K562 (cell line): ENCODE results near the gene CEP68. TPM values are rescaled to one million over a fixed set of nuclear protein-coding genes. Genes with fewer than 3 reads are reported as not detected.

Source experiments
- CREB1 ChIP-seq, 2 experiments: sonication (generic) in 1 of 2; formaldehyde crosslinking in 1 of 2; IDR thresholded peaks; 2 replicates each; pipeline versions ENCODE4 v1.6.1 to v1.8.0; 2012 to 2022; ENCODE audit warnings: inconsistent platforms in 1 of 2, mild to moderate bottlenecking in 1 of 2, missing genetic modification reagents in 1 of 2, moderate library complexity in 1 of 2
- KDM4B ChIP-seq, 2 experiments: fragments of 450-650 bp in 1 of 2; sonication (generic) in 1 of 2; IDR thresholded peaks; 2 replicates each; pipeline ENCODE4 v1.6.1; 2016 to 2017; ENCODE audit warnings: borderline replicate concordance in 2 of 2, antibody characterized with exemption in 1 of 2, low read depth in 1 of 2, mild to moderate bottlenecking in 1 of 2
- NKRF ChIP-seq: fragments of 450-650 bp; IDR thresholded peaks from 2 replicates; pipeline ENCODE4 v1.6.1; 2016; ENCODE audit warnings: borderline replicate concordance
- PHF8 ChIP-seq: fragments of 200-600 bp; sonication (generic); IDR thresholded peaks from 2 replicates; pipeline ENCODE4 v1.6.1; 2012; ENCODE audit warnings: mixed run types, mild to moderate bottlenecking, inconsistent platforms, low read length, moderate library complexity, borderline replicate concordance
- REST ChIP-seq, 2 experiments: fragments of 450-650 bp; formaldehyde crosslinking in 1 of 2; IDR thresholded peaks; 2 replicates each; pipeline versions ENCODE4 v1.4.0 to v1.6.1; 2014 to 2020; ENCODE audit warnings: mild to moderate bottlenecking in 2 of 2, borderline replicate concordance in 1 of 2, low read depth in 1 of 2
- SPI1 ChIP-seq: IDR thresholded peaks from 2 replicates; pipeline ENCODE4 v1.6.1; 2011; ENCODE audit warnings: low read depth, low read length, control low read depth, borderline replicate concordance
- TBP ChIP-seq: optimal IDR thresholded peaks from 2 replicates; pipeline ENCODE3; 2011; ENCODE audit warnings: low read depth, low read length, improper control_type of control experiment
- ZFP1 ChIP-seq: fragments of 450-650 bp; formaldehyde crosslinking; IDR thresholded peaks from 2 replicates; pipeline ENCODE4 v1.4.0; 2020; ENCODE audit warnings: mild to moderate bottlenecking, mixed read lengths
- ZNF592 ChIP-seq: fragments of 450-650 bp; IDR thresholded peaks from 2 replicates; pipeline ENCODE4 v1.6.1; 2017; ENCODE audit warnings: antibody characterized with exemption, mild to moderate bottlenecking
- polyA plus RNA-seq, 8 experiments: library from polyadenylated mRNA; depleted of rRNA in 4 of 8; stranded (reverse) in 5 of 8; unstranded in 3 of 8; fragments of >200 nt; fragmentation: Nextera tagmentation in 2 of 8; fragmentation: Illumina TruSeq in 1 of 8; extraction: Ambion mirVana in 2 of 8; extraction: Trizol in 1 of 8; gene quantifications; 2 replicates each; pipeline versions ENCODE4 v1.2.1 to v1.2.3, GENCODE V29; 2011 to 2014; ENCODE audit warnings: inconsistent platforms in 1 of 8, missing spikeins in 1 of 8
- total RNA-seq, 7 experiments: library from RNA; depleted of rRNA in 6 of 7; stranded (reverse); fragments of >200 nt in 6 of 7; fragmentation: Illumina TruSeq in 2 of 7; extraction: Trizol in 2 of 7; gene quantifications; 2 replicates each; pipeline versions ENCODE4 v1.2.1 to v1.2.3, GENCODE V29; 2011 to 2021; ENCODE audit warnings: low replicate concordance in 1 of 7

CEP68 gene
- total and polyA plus RNA-seq, 9 of the 15 experiments (the other 6 are each of a cell fraction or from before 2014, with no cell fraction given) = 1.4 to 8.5 (median 5.2) TPM

- peak; percentile 35; the same call in 1 of the 2 replicates for TF ChIP-seq NKRF
- TF ChIP-seq PHF8 = peak; percentile 35; the same call in 1 of the 2 replicates
- TF ChIP-seq KDM4B (IDR thresholded peaks at IDR 0.05; ENCODE audit: borderline replicate concordance in 2 of 2, low read depth in 1 of 2) = no peak
- TF ChIP-seq TBP = peak; percentile 38
- no peak for TF ChIP-seq ZFP1 (CRISPR knock-in tag)
- no peak; the same call in 1 of the 2 replicates for TF ChIP-seq CREB1 (IDR thresholded peaks at IDR 0.05)
- 0 out of 2 replicates have a peak, but pooled peaks have one; percentile 47 for TF ChIP-seq CREB1 (CRISPR knock-in tag; IDR thresholded peaks at IDR 0.05)
- TF ChIP-seq REST (IDR thresholded peaks at IDR 0.05; ENCODE audit: borderline replicate concordance) = peak; percentile 76
- TF ChIP-seq REST (CRISPR knock-in tag; IDR thresholded peaks at IDR 0.05; ENCODE audit: low read depth) = no peak
- TF ChIP-seq SPI1 = peak; percentile 62; the same call in 1 of the 2 replicates
- peak; percentile 58 for TF ChIP-seq ZNF592
Measured at GRCh38 chr2:65064728-65065552, 8.7 kb downstream of the CEP68 start (continued).
